GM18511 (cell line): ENCODE measurements around the gene RASA3.
"Not testable (repeated sequence)": the region's sequence is repeated elsewhere in the genome, so short reads cannot be mapped to it uniquely, and the experiment has no call there.

Source experiments
- ATAC-seq: cut with Tn5 transposase; IDR thresholded peaks from one replicate; pipeline ENCODE4 v1.9.1; 2021; ENCODE audit warnings: mild to moderate bottlenecking, moderate library complexity; ENCODE audit not compliant: unreplicated experiment

RASA3 gene

DNA sequence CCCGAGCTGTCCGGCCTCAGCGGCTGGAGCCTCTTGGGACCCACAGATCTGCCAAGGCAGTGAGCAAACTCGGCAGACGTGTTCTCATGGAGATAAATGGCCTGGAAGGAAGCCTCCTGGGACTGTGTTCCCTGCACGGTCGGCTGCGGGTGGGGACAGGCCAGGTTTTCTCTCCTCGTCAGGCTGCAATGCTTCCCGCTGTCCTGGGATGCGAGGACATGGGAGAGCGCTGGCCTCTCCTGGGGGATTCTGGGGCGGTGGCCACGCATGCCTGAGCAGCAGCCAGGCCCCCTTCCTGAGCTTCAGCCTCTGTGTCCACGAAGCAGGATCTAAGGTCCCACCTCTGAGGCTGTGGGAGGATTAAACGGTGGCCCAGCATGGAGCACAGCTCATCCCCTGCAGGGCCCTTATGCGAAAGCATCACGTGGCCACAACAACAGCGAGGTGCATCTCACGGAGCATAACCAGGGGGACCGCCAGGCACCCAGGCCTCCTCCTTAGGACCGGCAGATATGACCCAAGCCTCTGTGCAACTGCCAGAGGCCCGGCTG lies 137.3 kb downstream of the RASA3 start:
- ATAC-seq, result no peak

DNA sequence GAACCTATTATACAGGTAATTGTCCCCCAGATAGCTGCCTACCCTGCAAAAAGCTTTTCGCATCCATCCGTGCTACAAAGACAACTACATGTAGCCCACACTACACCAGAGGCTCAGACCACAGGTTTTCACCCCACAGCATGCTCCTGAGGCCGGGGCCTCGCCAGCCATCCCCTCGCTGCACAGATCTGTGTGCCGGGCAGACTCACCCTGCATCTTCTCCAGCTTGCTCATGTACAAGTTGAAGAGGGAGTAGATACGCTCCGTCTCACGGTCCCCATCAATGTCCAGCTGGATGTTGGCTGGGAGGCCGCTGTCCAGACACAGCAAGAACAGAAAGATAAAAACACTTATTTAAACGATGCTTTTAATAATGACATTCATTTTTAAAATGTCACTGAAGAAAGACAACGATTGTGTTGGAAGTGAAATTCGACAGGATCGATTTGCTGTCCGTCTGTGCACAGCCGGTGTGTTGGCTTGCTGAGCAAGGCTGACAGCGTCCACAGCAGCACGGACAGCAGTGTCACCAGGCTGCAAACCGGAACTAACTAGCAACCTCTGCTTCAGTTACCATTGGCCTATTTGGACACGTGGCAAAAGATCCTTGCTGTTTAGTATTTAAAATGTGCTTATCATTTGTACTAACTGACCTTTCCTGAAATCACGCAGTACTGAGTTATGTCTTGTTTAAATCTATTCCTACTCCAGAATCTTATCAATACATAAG lies 140.0 kb downstream of the RASA3 start:
- no peak for ATAC-seq

DNA sequence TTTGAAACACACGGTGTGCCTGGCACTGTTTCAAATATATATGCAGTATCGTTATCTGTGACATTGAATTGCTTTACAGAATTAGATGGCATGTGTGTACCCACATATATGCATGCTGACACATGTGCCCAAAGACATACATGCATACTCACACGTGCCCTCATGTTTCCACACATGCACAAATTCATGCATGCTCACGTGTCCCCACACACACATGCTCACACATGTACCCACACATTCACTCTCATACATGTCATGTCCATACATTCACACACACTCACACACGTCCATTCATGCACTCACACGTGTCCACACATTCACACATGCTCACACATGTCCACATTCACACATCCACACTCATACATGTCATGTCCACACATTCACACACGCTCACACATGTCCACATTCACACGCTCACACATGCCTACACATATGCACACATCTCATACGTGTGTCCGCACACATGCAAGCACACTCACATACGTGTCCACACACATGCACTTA lies 140.7 kb downstream of the RASA3 start:
- ATAC-seq, result no peak

DNA sequence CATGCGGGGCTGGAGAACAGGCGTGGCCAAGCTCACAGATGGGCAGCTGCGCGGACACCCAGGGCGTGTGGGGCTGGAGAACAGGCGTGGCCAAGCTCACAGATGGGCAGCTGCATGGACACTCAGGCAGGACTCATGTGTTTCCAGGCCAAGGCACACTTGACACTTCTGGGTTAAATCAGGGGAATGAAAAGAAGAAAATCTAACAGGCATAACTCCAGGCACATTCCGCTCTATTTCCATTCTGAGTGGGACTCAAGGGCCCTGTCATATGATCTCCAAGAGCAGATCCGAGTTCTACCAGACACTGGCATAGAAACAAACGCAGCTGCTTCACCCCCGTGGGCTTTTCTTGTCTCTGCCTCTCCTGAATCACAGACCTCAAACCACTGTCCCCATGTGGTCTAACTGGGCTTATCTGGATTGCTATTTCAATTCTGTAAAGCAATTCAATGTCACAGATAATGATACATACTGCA lies 141.2 kb downstream of the RASA3 start:
- no peak for ATAC-seq

DNA sequence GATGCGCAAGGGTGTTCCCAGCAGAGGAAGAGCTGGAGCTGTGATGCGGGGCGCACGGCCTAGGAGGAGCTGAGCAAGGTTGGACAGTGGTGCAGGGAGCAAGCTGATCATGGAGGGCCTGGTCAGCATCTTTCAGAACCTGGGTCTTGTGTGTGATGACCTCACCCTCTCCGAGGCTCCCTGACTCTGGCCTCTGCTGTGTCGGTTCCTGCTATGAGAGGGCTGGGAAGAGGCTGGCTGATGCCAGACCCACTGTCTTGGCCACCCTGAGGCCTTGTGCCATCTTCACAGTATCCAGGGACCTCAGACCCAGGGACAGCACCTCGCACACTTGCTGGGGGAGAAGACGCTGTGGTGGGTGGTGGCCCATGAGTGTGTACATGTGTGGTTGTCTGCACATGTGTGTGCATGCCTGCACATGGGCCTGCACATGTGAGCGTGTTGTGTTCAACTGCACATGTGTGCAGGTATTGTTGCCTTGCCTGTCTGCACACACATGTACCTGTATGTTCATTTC lies 142.0 kb downstream of the RASA3 start:
- ATAC-seq, result no peak

DNA sequence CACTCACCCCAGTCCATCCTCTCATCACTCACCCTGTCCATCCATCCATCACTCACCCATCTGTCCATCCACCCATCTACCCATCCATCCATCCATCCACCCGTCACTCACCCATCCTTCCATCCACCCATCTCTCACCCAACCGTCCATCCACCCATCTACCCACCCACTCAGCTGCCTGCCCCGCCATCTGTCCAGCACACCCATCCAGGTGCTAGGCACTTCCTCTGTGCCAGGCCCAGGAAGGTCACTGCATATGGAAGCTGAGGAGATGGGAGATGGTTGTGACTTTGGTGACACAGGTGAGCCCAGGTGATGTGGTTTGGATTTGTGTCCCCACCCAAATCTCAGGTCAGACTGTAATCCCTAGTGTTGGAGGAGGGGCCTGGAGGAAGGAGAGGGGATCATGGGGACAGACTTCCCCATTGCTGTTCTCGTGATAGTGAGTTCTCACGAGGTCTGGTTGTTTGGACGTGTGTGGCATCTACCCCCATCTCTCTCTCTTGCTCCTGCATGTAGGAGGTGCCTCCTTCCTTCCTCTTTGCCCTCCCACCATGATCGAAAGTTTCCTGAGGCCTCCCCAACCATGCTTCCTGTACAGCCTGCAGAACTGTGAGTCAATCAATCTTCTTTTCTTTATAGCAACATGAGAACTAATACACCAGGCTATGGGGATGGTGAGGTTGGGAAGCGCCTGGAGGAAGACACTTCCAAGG lies 142.7 kb downstream of the RASA3 start:
- no peak for ATAC-seq

DNA sequence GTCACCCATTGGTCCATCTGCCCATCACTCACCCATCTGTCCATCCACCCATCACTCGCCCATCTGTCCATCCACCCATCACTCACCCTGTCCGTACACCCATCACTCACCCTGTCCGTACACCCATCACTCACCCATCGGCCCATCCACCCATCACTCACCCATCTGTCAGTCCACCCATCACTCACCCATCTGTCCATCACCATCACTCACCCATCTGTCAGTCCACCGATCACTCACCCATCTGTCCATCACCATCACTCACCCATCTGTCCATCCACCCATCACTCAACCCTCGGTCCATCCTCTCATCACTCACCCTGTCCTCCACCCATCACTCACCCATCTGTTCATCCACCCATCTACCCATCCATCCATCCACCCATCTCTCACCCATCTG lies 143.6 kb downstream of the RASA3 start:
- ATAC-seq, result not testable (repeated sequence)

DNA sequence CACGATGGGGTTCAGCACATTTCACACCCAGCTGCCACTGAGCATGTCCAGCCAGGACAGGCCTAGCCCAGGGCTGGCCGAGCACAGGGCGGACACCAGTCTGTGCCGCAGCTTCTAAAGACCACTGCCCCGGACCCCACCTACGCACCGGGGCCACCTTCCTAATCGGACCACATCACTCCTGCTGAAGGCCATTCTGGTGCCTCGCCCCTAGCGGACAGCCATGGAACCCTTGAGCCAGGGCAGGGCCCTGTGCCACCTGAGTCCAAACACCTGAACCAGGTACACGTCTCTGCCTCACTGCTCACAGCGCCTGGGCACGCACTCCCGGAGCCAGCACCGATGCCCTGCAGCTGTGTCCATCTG lies 150.1 kb downstream of the RASA3 start:
- no peak for ATAC-seq

DNA sequence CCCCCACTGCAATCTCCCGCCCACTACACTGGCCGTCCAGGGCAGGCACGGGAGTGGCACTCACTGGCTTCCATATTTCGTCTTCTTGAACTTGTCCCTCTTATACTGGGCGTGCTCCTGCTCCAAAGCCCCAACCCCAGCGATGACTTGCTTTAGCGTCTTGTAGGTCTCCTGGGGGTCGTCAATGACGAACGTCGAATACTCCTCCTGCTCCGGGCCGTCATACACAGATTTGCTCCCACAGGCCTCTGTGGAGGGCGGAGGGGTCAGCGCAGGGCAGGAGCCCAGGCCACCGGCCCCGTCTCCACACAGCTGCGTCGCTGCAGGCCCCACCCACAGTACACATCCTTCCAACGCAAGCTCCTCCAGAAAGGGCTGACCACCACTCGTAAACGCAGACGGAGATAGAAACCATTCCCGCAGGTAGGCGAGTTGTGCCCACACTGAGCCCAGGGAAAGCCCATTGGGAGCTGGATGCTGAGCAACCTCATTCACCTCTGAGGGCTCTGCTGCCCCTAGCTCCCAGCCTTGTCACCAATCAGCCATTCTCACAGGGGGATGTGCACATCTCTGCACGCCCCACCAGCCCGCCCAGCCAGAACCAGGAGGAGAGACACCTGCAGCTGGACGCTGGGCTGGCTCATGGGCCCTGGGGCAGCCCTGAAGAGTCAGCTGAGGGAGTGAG lies 150.7 kb downstream of the RASA3 start:
- ATAC-seq, result no peak

DNA sequence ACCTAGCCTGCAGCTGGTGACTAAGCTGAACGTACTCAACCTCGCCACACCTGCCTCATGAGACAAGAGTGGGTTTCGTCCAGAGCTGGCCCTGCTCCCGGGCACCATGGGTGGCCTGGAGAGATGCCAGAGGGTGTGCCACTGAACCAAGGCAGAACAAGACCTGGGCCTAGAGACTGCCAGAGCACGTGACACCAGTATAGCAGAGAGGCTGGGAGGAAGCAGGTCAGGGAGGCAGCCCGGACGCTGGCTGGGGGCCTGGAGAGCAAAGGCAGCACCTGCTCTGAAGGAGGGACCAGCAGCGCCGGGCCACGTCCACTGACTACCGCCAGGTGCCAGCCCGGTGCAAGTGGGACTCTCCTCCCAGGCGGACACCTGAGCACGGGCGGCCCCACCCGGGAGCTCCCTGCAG lies 151.2 kb downstream of the RASA3 start:
- ATAC-seq, result no peak

DNA sequence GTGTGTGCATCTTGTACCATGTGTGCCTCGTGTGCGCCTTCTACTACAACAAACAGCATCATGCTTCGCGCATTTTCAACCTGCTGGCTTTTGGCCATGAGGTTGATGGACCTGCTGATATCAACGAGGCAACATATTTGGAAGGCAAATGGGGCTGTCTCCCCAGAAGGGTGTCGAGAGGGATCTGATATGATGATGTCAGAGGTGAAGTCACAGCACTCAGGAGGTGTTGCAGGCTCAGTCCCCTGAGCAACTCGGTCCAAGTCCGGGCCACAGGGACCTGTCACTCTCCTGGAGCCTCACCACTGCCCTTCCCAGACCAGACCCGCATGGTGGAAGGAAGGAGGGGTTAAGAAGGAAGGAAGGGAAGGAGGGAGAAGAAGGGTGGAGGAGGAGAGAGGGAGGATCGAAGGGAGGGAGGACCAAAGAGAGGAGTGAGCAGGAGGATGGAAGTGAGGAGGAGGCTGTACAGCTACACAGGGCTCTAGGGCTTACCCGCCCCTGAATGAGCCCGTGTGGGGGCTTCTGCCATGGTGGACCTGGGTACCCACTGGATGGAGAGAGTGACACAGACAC lies 151.8 kb downstream of the RASA3 start:
- ATAC-seq, result no peak

DNA sequence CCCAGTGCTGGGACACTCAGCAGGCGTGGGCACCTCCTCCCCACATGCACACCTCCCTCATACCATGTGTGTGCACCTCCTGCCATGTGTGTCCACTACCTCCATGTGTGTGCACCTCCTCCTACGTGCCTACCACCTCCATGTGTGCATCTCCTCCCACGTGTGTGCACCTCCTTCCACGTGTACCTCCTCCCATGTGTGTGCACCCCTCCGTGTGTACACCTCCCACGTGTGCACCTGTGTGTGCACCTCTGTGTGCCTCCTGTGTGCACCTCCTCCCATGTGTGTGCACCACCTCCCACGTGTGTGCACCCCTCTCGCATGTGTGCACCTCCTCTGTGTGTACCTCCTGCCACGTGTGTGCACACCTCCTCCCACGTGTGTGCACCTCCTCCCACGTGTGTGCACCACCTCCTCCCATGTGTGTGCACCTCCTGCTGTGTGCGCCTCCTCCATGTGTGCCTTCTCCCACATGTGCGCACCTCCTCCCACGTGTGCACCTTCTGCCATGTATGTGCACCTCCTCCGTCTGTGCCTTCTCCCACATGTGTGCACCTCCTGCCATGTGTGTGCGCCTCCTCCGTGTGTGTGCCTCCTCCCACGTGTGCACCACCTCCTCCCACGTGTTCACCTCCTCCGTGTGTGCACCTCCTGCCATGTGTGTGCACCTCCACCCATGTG lies 152.5 kb downstream of the RASA3 start:
- ATAC-seq, result no peak

DNA sequence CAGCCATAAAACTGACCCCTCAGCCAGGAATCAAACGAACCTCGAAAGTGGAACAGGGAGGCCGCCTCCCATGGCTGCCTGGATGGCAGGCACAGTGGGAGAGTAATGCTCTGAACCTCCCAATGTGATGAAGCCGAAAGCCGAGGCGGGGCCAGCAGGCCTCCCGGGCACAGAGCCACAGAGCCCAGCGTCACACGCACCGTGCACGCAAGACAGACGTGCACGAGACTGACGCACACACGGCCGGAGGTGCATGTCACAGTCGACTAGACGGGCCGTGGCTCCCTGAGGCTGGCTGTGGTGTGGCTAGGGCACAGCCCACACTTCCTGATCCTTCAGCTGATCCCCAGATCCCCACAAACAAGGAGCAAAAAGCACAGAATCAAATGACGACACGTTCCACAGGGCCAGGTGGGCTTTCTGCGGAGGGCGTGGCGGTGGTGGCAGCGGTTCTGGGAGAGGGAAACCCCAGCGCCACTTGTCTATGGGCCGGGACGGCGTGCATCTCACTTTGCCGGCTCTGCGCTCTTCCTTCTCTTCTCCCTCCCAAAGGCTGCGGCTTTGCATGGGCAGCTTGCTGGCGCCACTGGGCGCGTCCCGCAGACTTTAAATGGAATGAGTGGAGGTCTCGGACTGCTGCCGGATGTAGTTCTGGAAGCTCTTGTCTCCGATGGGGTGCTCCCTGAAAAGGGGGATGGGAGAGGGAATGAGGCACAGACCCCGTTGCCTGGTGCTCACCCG lies 153.5 kb downstream of the RASA3 start:
- no peak for ATAC-seq

DNA sequence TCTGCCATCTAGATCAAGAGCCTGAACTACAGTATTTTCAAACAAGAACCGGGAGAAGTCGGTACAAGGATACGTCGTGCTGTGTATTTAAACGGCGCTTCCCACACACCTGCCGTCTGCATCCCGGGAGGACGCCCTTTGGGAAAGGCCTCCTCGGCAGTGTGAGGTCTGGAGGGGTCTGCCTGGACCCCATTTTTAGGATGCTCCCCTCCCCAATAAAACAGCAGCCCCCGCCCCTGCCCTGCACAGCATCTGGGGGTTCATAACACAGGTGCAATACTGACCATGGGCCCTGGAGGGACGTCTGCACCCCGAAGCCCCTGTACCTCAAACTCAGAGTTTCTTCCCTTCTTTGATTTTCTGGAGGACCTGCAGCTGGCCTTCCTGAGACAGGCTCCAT lies 154.4 kb downstream of the RASA3 start:
- ATAC-seq, result no peak

DNA sequence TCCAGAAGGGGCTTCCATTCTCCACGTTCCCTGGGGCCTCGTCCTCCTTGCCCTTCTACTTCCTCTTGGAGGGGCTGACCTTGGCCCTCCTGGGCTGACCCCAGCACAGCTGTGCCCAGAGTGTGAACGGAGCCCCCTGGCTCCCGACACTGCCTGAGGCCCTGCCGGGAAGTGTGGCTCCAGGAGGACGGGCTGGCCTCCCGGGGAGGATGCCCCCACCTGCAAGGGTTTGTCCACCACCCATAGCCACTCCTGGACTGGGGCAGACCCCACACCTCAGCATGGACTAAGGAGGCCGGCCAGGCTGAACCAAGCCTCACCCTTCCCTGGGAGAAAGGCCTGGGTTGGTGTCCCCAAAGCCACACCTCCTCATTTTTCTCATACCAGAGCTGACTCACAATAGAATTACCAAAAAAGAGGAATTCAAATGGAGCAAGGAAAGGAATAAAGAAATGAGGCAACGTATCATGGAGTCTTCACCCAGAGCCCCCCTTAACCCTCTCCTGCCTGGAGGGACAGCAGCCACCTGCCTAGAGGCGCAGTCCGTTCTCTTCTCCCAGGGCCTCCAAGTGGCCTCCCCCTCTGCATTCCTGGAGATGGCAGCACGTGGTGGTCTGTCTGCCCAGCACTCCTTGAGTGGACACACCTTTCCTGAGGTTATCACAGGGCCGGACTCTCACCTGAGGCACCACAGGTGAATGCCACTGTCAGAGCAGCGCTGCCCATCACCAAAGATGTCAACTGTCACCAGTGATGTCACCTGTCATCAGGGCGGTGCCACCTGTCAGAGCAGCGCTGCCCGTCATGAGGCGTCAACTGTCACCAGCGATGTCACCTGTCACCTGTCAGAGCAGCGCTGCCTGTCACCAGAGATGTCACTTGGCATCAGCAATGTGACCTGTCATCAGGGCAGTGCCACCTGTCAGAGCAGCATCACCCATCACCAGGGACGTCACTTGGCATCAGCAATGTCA lies 155.4 kb downstream of the RASA3 start:
- no peak for ATAC-seq

DNA sequence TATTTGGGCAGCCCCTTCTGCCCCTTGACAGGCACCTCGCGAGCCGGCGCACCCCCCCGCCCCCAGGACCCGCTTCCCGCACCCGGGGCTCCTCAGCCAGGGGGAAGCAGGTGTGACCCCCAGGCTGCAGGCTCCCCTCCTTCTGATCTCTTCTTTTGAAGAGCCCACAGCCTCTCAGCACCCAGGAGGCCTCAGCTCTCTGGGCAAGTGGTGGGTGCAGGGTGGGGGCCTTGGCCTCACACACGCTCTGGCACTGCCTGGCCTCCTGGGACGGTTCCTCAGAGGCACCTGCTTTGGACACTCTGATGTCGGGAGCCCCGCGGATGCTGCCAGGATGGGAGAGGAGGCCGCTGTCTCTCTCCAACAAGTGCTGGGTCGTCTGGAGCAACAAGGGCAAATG lies 157.0 kb downstream of the RASA3 start:
- ATAC-seq, result no peak

DNA sequence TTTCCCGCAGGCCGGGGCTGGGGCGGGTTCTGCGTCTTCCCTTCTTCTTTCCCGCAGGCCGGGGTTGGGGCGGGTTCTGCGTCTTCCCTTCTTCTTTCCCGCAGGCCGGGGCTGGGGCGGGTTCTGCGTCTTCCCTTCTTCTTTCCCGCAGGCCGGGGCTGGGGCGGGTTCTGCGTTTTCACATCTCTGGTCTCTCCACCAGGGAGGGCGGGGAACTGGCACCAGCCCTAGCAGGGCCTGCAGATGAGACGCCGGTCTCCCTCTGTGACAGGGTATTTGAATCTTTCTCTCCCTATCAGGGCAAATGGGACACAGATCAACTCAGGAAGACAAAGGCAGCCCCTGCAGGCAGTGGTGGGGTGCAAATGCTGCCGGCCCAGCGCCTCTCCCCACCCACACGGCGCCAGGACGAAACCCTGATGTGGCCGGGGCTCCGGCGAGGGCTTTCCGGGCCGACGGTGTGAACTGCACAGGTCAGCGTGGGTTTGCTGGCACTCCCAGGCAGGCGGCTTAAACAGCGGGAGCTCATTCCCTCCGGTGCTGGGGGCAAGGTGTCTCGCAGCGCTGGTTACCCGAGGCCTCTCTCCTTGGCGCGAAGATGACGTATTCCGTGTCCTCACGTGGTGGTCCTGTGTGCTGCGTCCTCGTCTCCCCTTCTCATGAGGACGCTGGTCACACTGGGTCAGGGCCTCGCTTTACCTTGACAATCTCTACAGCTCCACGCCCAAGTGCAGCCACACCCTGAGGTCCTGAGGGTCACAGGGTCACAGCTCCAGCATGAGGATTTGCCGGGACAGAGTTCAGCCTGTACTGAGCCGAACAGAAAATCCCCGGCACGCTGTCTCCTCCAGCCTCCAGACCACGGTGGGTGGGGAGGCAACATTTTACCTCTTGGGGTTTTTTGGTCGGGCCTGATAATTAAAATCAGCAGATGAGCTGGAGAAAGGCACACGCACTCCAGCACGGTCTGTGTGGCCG lies 157.8 kb downstream of the RASA3 start:
- ATAC-seq, result no peak
